Measurements from ENCODE around the gene MRPL9.
"Not testable (repeated sequence)": the region's sequence is repeated elsewhere in the genome, so short reads cannot be mapped to it uniquely, and the experiment has no call there.

MRPL9 gene

DNA sequence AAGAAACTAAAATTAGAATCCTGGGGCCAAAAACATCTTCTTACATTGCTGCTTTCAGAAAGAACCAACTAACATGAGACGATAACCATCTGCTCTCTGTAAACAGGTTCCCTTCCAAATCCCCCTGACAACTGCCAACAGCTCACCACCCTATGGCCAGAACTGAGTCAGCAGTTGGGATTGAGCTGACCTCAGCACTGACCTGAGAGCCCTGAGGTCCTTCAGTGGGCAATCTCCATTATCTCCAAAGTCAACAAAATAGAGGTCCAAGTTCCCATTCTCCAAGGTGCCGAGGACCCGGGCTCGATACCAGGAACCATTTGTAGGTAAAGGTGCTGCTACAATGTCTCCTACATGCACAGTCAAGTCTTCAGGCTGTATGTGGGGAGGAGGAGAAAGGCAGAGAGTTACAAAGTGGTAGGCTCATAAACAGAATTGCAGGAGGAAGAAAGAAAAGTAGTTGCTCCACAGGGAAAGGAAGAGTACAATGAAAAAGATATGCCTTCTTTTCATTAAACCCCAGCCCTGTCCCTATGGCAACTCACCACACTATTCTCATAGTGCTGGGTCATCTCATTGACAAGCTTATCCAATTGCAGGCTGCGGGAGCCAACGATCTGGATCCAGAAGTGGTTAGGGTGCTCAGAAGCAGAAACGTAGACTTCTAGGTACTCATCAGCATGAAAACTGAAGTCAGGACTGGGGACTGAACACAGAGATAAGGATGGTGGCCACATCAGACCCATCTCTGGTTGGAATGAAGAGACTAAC is 12.8 kb upstream of the MRPL9 start:
- Histone ChIP-seq H3F3A (ENCODE audit: insufficient read depth) (no peaks in the 10 kb centered on the region), H3K9ac (ENCODE audit: low read length) (no peak overlapping the region), H2AFZ (ENCODE audit: low read depth, low read length, severe bottlenecking) (no peak overlapping the region), H3K9me2 (replicated peaks; ENCODE audit: insufficient read depth, low read length) (no peaks in the 10 kb centered on the region), H3K79me2 (ENCODE audit: insufficient read depth, low read length) (no peaks in the 10 kb centered on the region), H3K4me2 (ENCODE audit: low read depth, low read length, poor library complexity, severe bottlenecking) (no peak overlapping the region), H3K27me3 (ENCODE audit: low read length) (no peaks in the 10 kb centered on the region), H3K36me3 (ENCODE audit: low read length) (no peaks in the 10 kb centered on the region), H4K20me1 (ENCODE audit: low read depth, low read length) (no peaks in the 10 kb centered on the region), H3K27ac (ENCODE audit: low read depth, low read length) (no peak overlapping the region), H3K9me3 (ENCODE audit: insufficient read depth, low read length) (no peaks in the 10 kb centered on the region), H3K4me3 (ENCODE audit: insufficient read depth, low read length, poor library complexity, severe bottlenecking) (no peak overlapping the region)
- TF ChIP-seq EZH2phosphoT487 (conservative IDR thresholded peaks at IDR 0.05; ENCODE audit: low read length), result no peak
- TF ChIP-seq, protein P1, sequence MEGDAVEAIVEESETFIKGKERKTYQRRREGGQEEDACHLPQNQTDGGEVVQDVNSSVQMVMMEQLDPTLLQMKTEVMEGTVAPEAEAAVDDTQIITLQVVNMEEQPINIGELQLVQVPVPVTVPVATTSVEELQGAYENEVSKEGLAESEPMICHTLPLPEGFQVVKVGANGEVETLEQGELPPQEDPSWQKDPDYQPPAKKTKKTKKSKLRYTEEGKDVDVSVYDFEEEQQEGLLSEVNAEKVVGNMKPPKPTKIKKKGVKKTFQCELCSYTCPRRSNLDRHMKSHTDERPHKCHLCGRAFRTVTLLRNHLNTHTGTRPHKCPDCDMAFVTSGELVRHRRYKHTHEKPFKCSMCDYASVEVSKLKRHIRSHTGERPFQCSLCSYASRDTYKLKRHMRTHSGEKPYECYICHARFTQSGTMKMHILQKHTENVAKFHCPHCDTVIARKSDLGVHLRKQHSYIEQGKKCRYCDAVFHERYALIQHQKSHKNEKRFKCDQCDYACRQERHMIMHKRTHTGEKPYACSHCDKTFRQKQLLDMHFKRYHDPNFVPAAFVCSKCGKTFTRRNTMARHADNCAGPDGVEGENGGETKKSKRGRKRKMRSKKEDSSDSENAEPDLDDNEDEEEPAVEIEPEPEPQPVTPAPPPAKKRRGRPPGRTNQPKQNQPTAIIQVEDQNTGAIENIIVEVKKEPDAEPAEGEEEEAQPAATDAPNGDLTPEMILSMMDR (IDR thresholded peaks at IDR 0.05; ENCODE audit: insufficient read depth, low read length, poor library complexity, severe bottlenecking), result no peak

DNA sequence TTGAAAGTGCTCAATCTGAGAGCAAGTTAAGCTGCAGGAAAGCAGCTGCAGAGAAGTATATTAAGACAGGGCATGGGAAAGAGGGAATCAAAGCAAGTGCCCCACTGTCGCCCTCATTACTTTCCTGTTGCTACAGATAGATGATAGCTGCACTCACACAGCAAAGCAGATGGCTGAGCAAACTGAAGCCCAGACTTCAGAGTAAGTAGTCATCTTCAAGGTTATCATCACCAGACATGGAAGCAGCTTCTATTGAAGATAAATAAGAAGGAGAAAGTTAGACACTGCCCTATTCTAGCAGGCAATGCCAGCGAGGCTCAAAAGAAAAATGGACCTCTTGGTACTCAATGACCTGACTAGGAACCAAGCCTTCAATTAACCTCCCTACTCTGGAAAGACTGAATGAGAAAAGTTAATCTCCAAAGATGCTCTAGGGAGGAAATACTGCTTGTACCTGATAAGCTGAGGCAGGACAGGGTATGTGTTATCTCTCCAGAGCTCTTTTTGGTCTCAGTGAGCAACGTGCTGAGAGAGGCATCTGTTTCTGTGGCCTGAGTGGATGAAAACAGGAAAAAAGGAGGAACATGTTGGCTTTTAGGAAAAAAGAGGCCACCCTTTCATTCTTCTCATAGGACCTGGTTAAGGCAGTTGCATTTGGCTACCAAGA is 11.1 kb upstream of the MRPL9 start:
- no peak overlapping the region for H3K4me2 ChIP-seq (ENCODE audit: low read depth, low read length, poor library complexity, severe bottlenecking)
- no peaks in the 10 kb centered on the region for H4K20me1 ChIP-seq (ENCODE audit: low read depth, low read length)
- H3F3A ChIP-seq (ENCODE audit: insufficient read depth), result no peaks in the 10 kb centered on the region
- no peaks in the 10 kb centered on the region for H3K9me2 ChIP-seq (replicated peaks; ENCODE audit: insufficient read depth, low read length)
- no peaks in the 10 kb centered on the region for H3K9me3 ChIP-seq (ENCODE audit: insufficient read depth, low read length)
- H3K79me2 ChIP-seq (ENCODE audit: insufficient read depth, low read length), result no peaks in the 10 kb centered on the region
- H3K27me3 ChIP-seq (ENCODE audit: low read length), result no peaks in the 10 kb centered on the region
- no peaks in the 10 kb centered on the region for H3K36me3 ChIP-seq (ENCODE audit: low read length)
- no peak overlapping the region for H2AFZ ChIP-seq (ENCODE audit: low read depth, low read length, severe bottlenecking)
- H3K4me3 ChIP-seq (ENCODE audit: insufficient read depth, low read length, poor library complexity, severe bottlenecking), result no peak overlapping the region
- no peak overlapping the region for H3K9ac ChIP-seq (ENCODE audit: low read length)
- TF ChIP-seq EZH2phosphoT487 (conservative IDR thresholded peaks at IDR 0.05; ENCODE audit: low read length), result no peak
- TF ChIP-seq, protein P1 (IDR thresholded peaks at IDR 0.05; ENCODE audit: insufficient read depth, low read length, poor library complexity, severe bottlenecking), result no peak
- no peak overlapping the region for H3K27ac ChIP-seq (ENCODE audit: low read depth, low read length)

DNA sequence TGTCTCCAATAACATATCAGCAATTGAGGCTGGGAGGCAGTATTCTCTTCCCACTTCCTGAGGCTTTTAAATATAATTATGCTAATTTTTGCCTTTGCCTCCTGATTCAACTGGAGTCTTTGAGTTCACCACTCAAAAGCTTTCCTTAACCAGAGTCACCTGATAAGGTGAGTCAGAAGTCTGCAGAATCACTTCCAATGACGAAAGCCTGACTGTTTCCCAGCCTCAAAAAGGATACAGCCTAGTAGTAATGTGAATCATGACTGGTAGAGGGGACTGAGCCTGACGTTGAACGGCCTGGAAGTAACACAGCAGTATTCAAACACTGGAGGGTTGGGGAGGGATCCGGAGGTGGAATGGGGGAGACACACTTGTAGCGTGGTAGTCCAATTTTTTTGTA is 10.4 kb upstream of the MRPL9 start:
- TF ChIP-seq, protein P1 (IDR thresholded peaks at IDR 0.05; ENCODE audit: insufficient read depth, low read length, poor library complexity, severe bottlenecking), result no peak
- no peak for TF ChIP-seq EZH2phosphoT487 (conservative IDR thresholded peaks at IDR 0.05; ENCODE audit: low read length)
- Histone ChIP-seq H3F3A (ENCODE audit: insufficient read depth) (no peaks in the 10 kb centered on the region), H3K4me2 (ENCODE audit: low read depth, low read length, poor library complexity, severe bottlenecking) (no peak overlapping the region), H3K4me3 (ENCODE audit: insufficient read depth, low read length, poor library complexity, severe bottlenecking) (no peak overlapping the region), H3K36me3 (ENCODE audit: low read length) (no peaks in the 10 kb centered on the region), H3K27ac (ENCODE audit: low read depth, low read length) (no peak overlapping the region), H3K9me2 (replicated peaks; ENCODE audit: insufficient read depth, low read length) (no peaks in the 10 kb centered on the region), H2AFZ (ENCODE audit: low read depth, low read length, severe bottlenecking) (no peak overlapping the region), H3K79me2 (ENCODE audit: insufficient read depth, low read length) (no peaks in the 10 kb centered on the region), H3K27me3 (ENCODE audit: low read length) (no peaks in the 10 kb centered on the region), H4K20me1 (ENCODE audit: low read depth, low read length) (no peaks in the 10 kb centered on the region), H3K9ac (ENCODE audit: low read length) (no peak overlapping the region), H3K9me3 (ENCODE audit: insufficient read depth, low read length) (no peaks in the 10 kb centered on the region)

DNA sequence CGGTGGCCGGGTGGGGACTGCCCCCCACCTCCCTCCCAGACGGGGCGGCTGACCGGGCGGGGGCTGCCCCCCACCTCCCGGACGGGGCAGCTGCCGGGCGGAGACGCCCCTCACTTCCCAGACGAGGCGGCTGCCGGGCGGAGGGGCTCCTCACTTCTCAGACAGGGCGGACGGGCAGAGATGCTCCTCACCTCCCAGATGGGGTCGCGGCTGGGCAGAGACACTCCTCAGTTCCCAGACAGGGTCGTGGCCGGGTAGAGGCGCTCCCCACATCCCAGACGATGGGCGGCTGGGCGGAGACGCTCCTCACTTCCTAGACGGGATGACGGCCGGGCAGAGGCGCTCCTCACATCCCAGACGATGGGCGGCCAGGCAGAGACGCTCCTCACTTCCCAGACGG is 6.0 kb upstream of the MRPL9 start:
- H3K9me3 ChIP-seq (ENCODE audit: insufficient read depth, low read length); H3K4me3 ChIP-seq (ENCODE audit: insufficient read depth, low read length, poor library complexity, severe bottlenecking); H3K9ac ChIP-seq (ENCODE audit: low read length); H3K27me3 ChIP-seq (ENCODE audit: low read length); H4K20me1 ChIP-seq (ENCODE audit: low read depth, low read length); H2AFZ ChIP-seq (ENCODE audit: low read depth, low read length, severe bottlenecking); H3K79me2 ChIP-seq (ENCODE audit: insufficient read depth, low read length); H3F3A ChIP-seq (ENCODE audit: insufficient read depth); H3K4me2 ChIP-seq (ENCODE audit: low read depth, low read length, poor library complexity, severe bottlenecking); H3K9me2 ChIP-seq (replicated peaks; ENCODE audit: insufficient read depth, low read length); H3K27ac ChIP-seq (ENCODE audit: low read depth, low read length); H3K36me3 ChIP-seq (ENCODE audit: low read length): not testable (repeated sequence)

DNA sequence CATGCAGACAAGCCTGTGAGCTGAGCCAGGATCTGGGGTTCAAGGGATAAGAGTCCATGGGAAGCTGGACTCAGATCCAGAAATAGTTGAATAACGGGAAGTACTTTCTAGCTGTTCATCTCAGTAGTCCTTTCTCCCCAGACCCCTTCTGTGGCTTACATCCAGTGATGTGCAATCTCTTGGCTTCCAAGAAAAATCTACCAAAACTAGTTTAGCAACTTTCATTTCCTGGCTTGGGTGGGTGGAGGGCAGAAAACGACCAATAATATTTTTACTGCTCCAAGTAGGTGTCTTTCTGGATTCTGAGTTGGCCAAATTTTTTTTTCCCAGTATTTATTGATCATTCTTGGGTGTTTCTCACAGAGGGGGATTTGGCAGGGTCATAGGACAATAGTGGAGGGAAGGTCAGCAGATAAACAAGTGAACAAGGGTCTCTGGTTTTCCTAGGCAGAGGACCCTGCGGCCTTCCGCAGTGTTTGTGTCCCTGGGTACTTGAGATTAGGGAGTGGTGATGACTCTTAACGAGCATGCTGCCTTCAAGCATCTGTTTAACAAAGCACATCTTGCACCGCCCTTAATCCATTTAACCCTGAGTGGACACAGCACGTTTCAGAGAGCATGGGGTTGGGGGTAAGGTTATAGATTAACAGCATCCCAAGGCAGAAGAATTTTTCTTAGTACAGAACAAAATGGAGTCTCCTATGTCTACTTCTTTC is 5.2 kb upstream of the MRPL9 start:
- not testable (repeated sequence) for H3K27ac ChIP-seq (ENCODE audit: low read depth, low read length); H2AFZ ChIP-seq (ENCODE audit: low read depth, low read length, severe bottlenecking); H3K4me2 ChIP-seq (ENCODE audit: low read depth, low read length, poor library complexity, severe bottlenecking)

More for the DNA sequence above, 5.2 kb upstream of the MRPL9 start:
- not testable (repeated sequence) for H4K20me1 ChIP-seq (ENCODE audit: low read depth, low read length); H3K9ac ChIP-seq (ENCODE audit: low read length); H3K79me2 ChIP-seq (ENCODE audit: insufficient read depth, low read length); H3K9me2 ChIP-seq (replicated peaks; ENCODE audit: insufficient read depth, low read length); H3K4me3 ChIP-seq (ENCODE audit: insufficient read depth, low read length, poor library complexity, severe bottlenecking); H3K9me3 ChIP-seq (ENCODE audit: insufficient read depth, low read length); H3K27me3 ChIP-seq (ENCODE audit: low read length); H3K36me3 ChIP-seq (ENCODE audit: low read length); H3F3A ChIP-seq (ENCODE audit: insufficient read depth)
